Breast epithelium (tissue), 4 donors: ENCODE data around the gene URGCP. TPM values are rescaled to one million over a fixed set of nuclear protein-coding genes. Genes with fewer than 3 reads are reported as not detected.

Experiments used
- DNase-seq, 2 donors: peaks; one replicate each; pipeline ENCODE4 v3.0.0-alpha.2; 2019; ENCODE audit warnings: low spot score in 2 of 2
- H3K27ac ChIP-seq, 2 donors: fragments of 200-600 bp; sonication (generic) in 1 of 2; one replicate each; pipeline ENCODE4 v1.5.1; 2016 to 2019; ENCODE audit warnings: mild to moderate bottlenecking in 1 of 2
- H3K27me3 ChIP-seq, 2 donors: fragments of 200-600 bp; sonication (generic) in 1 of 2; one replicate each; pipeline versions ENCODE4 v1.5.1 to v1.6.0; 2017 to 2019; ENCODE audit warnings: control low read depth in 1 of 2, mild to moderate bottlenecking in 1 of 2
- H3K36me3 ChIP-seq: fragments of 200-600 bp; one replicate; pipeline ENCODE4 v1.5.1; 2019
- H3K4me1 ChIP-seq, 2 donors: fragments of 200-600 bp; sonication (generic); one replicate each; pipeline ENCODE4 v1.5.1; 2016 to 2019; ENCODE audit warnings: control low read depth in 1 of 2
- H3K4me3 ChIP-seq, 3 donors: fragments of 200-600 bp; sonication (generic); 1 replicate in 2 of 3; 2 replicates in 1 of 3; pipeline ENCODE4 v1.5.1; 2016 to 2019; ENCODE audit warnings: mild to moderate bottlenecking in 3 of 3, moderate library complexity in 2 of 3
- H3K9me3 ChIP-seq, 2 donors: fragments of 200-600 bp; sonication (generic) in 1 of 2; one replicate each; pipeline ENCODE4 v1.5.1; 2016 to 2019; ENCODE audit warnings: control low read depth in 1 of 2
- POLR2A ChIP-seq: fragments of 450-650 bp; IDR thresholded peaks from one replicate; pipeline ENCODE4 v1.6.1; 2016; ENCODE audit warnings: antibody characterized with exemption, mild to moderate bottlenecking, moderate library complexity
- POLR2AphosphoS5 ChIP-seq, 3 donors: sonication (generic); formaldehyde crosslinking; IDR thresholded peaks; one replicate each; pipeline ENCODE4 v1.6.1; 2017; ENCODE audit warnings: antibody characterized with exemption in 3 of 3
- intact Hi-C: fragments of 100-400 bp; cut with DNase I; formaldehyde crosslinking; loops from one replicate; pipeline ENCODE4 v1.15.1; 2023; ENCODE audit warnings: low total_unique reads
- total RNA-seq, 3 donors: library from RNA; depleted of rRNA; stranded (reverse); fragments of >200 nt; gene quantifications; one replicate each; pipeline ENCODE4 v1.1.0, GENCODE V29; 2016
- TF ChIP-seq, protein P1 (sequence below), 3 donors: fragments of 450-650 bp; IDR thresholded peaks; one replicate each; pipeline ENCODE4 v1.5.1; 2016 to 2017; ENCODE audit warnings: antibody characterized with exemption in 3 of 3, mild to moderate bottlenecking in 3 of 3, moderate library complexity in 3 of 3

Gene URGCP
- total RNA-seq, 3 donors from 2014 or later = 29.2 to 39.2 (median 29.9) TPM

GRCh38 chr7:43895847-43896415 lies 10.5 kb downstream of the URGCP start:
- H3K27me3 ChIP-seq = no peaks in the 10 kb centered on the region
- H3K36me3 ChIP-seq = no peaks in the 10 kb centered on the region
- no peaks in the 10 kb centered on the region for H3K4me1 ChIP-seq
- no peak for DNase-seq
- intact Hi-C loops = no loop called here
- no peak for TF ChIP-seq POLR2A
- TF ChIP-seq POLR2AphosphoS5 (IDR thresholded peaks at IDR 0.05) = no peak
- TF ChIP-seq, protein P1, sequence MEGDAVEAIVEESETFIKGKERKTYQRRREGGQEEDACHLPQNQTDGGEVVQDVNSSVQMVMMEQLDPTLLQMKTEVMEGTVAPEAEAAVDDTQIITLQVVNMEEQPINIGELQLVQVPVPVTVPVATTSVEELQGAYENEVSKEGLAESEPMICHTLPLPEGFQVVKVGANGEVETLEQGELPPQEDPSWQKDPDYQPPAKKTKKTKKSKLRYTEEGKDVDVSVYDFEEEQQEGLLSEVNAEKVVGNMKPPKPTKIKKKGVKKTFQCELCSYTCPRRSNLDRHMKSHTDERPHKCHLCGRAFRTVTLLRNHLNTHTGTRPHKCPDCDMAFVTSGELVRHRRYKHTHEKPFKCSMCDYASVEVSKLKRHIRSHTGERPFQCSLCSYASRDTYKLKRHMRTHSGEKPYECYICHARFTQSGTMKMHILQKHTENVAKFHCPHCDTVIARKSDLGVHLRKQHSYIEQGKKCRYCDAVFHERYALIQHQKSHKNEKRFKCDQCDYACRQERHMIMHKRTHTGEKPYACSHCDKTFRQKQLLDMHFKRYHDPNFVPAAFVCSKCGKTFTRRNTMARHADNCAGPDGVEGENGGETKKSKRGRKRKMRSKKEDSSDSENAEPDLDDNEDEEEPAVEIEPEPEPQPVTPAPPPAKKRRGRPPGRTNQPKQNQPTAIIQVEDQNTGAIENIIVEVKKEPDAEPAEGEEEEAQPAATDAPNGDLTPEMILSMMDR (IDR thresholded peaks at IDR 0.05) = no peak
- no peak overlapping the region for H3K27ac ChIP-seq
- H3K4me3 ChIP-seq = no peak overlapping the region
- no peaks in the 10 kb centered on the region for H3K9me3 ChIP-seq

DNA sequence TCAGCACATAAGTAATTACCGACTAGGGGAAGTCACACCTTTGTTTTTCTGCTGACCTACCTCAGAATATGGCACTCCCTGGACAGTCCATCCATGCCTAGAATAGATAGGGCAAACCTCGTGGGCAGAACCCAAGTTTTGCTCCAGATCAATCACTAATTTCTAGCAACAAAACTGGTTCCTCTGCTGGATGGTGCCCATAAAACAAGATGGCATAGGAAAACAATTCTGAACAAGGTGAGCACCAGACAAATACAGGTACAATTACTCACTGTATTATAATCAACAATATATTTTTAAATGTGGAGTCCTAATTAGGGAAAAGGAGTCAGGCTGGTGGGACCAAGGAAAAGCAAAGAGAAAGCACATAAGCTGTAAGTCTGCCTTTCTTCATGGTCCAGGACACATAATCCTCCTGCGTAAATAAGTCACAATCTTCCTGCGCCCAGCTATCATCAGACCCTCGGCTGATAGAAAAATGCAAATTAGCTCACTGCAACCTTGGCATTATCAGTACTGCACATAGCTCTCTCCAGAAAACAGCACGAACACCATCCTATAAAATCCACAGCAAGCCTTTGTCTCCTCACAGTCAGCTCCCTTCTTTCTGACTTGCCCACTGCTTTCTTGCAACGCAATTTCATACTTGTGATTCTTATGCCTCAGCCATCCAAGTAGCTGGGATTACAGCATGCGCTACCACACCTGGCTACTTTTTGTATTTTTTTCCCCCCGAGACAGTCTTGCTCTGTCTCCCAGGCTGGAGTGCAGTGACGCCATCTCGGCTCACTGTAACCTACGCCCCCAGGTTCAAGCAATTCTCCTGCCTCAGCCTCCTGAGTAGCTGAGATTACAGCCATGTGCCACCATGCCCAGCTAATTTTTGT lies 15.1 kb downstream of the URGCP start:
- H3K4me3 ChIP-seq = no peak overlapping the region
- intact Hi-C loops = no loop called here
- no peak for DNase-seq
- H3K27ac ChIP-seq = no peak overlapping the region
- TF ChIP-seq POLR2A (no peak), POLR2AphosphoS5 (IDR thresholded peaks at IDR 0.05) (no peak)
- TF ChIP-seq, protein P1 (IDR thresholded peaks at IDR 0.05) = no peak
- no peaks in the 10 kb centered on the region for H3K4me1 ChIP-seq
- H3K9me3 ChIP-seq = no peaks in the 10 kb centered on the region
- H3K27me3 ChIP-seq = no peaks in the 10 kb centered on the region
- no peaks in the 10 kb centered on the region for H3K36me3 ChIP-seq

- Histone ChIP-seq H3K36me3 (no peaks in the 10 kb centered on the region), H3K27me3 (no peaks in the 10 kb centered on the region), H3K9me3 (no peaks in the 10 kb centered on the region), H3K4me3 (no peak overlapping the region), H3K27ac (no peak overlapping the region), H3K4me1 (no peaks in the 10 kb centered on the region)
- no peak for DNase-seq
- TF ChIP-seq, protein P1 (IDR thresholded peaks at IDR 0.05) = no peak
- TF ChIP-seq POLR2A (no peak), POLR2AphosphoS5 (IDR thresholded peaks at IDR 0.05) (no peak)
- intact Hi-C loops = no loop called here
Observed at GRCh38 chr7:43890468-43890867, 15.9 kb downstream of the URGCP start.

DNA sequence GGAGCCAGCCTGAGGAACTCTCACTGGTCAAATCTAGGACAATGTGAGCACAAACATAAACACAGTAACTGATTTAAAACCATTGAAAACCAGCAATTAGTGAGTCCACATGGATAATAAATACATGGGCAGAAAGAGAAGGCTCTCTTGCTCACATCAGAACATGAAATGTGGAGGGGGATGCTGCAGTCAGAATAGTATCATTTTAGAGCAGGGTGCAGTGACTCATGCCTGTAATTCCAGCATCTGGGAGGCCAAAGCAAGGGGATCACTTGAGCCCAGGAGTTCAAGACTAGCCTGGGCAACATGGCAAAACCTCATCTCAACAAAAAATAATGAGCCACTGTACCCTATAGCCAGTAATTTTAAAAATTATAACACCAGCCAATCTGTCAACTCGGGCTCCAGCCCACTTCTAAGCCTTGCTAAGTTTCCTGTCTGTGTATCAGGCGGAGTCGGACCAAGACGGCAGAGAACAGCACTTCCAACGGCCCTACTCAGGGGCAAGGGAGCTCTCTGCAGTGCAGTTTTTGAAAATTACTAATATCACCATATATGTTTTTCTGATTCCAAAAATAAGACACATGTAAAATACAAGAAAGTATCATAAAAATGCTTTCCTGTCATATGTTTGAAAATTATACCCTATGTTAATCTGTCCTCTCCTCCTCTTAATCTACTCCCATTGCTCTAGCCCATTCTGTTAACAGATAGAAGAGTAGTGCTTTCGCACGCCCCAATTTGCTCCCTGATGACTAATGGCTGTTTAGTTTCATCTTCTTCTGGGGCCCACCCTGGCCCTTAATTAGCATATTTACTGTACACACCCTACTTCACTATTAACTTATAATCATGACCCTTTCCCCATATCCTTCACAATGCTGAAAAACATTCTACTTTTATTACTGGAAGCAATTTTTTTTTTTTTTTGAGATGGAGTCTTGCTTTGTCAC lies 17.1 kb downstream of the URGCP start:
- no peak for TF ChIP-seq POLR2AphosphoS5 (IDR thresholded peaks at IDR 0.05)
- no peak for TF ChIP-seq POLR2A
- Histone ChIP-seq H3K4me3 (no peak overlapping the region), H3K9me3 (no peaks in the 10 kb centered on the region), H3K36me3 (no peaks in the 10 kb centered on the region), H3K4me1 (no peaks in the 10 kb centered on the region), H3K27me3 (no peaks in the 10 kb centered on the region), H3K27ac (no peak overlapping the region)
- intact Hi-C loops = no loop called here
- no peak for DNase-seq

DNA sequence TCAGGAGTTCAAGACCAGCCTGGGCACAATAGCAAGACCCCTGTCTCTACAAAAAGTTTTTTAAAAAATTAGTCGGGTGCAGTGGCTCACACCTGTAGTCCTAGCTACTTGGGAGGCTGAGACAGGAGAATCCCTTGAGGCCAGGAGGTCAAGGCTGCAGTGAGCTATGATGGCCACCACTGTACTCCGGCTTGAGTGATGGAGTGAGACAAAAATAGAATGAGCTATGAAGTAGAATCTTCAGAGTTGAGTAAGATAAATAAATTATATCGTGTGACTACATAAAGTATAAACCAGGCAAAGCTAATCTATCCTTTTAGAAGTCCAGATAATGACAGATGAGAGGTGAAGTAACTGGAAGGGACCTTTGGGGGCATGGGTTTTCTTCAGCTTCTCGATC lies 21.8 kb downstream of the URGCP start:
- TF ChIP-seq POLR2A (no peak), POLR2AphosphoS5 (IDR thresholded peaks at IDR 0.05) (no peak)
- TF ChIP-seq, protein P1 (IDR thresholded peaks at IDR 0.05) = no peak
- intact Hi-C loops = no loop called here
- no peaks in the 10 kb centered on the region for H3K27me3 ChIP-seq
- H3K4me3 ChIP-seq = no peak overlapping the region
- no peaks in the 10 kb centered on the region for H3K4me1 ChIP-seq
- H3K9me3 ChIP-seq = no peaks in the 10 kb centered on the region
- DNase-seq = no peak
- H3K27ac ChIP-seq = no peak overlapping the region
- H3K36me3 ChIP-seq = no peaks in the 10 kb centered on the region
